Measurements from ENCODE around the gene CSTPP1.

DNA sequence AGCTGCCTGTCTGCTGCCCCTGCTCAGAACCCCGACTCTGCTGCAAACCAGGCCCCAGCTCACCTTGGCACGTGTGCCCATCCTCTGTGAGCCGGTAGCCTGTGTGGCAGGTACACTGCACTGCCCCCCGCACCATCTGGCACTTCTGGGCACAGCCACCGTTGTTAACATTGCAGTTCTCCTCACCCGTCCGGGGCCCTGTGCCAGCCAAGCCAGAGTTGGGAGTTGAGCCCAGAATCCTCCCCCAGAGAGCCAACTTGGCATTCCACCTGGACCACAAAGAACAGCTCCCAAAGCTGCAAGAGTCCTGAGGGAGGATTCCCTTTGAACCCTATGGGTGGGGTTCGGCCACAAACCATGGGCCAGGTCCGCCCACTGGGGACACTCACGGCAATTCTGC is 40.7 kb upstream of the CSTPP1 start:
- TF ChIP-seq, protein P1, sequence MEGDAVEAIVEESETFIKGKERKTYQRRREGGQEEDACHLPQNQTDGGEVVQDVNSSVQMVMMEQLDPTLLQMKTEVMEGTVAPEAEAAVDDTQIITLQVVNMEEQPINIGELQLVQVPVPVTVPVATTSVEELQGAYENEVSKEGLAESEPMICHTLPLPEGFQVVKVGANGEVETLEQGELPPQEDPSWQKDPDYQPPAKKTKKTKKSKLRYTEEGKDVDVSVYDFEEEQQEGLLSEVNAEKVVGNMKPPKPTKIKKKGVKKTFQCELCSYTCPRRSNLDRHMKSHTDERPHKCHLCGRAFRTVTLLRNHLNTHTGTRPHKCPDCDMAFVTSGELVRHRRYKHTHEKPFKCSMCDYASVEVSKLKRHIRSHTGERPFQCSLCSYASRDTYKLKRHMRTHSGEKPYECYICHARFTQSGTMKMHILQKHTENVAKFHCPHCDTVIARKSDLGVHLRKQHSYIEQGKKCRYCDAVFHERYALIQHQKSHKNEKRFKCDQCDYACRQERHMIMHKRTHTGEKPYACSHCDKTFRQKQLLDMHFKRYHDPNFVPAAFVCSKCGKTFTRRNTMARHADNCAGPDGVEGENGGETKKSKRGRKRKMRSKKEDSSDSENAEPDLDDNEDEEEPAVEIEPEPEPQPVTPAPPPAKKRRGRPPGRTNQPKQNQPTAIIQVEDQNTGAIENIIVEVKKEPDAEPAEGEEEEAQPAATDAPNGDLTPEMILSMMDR (IDR thresholded peaks at IDR 0.05; ENCODE audit: borderline replicate concordance, extremely low read depth, low read length, poor library complexity, severe bottlenecking) = no peak
- no peak for TF ChIP-seq EZH2 (IDR thresholded peaks at IDR 0.05; ENCODE audit: borderline replicate concordance, low read depth, low read length, severe bottlenecking)

Measured in DND-41 (cell line).